LNCAP (cell line): ENCODE results near the gene SAE1.

Experiments
- TF ChIP-seq, protein P1 (sequence below): fragments of 450-650 bp; IDR thresholded peaks from 2 replicates; pipeline ENCODE4 v1.5.1; 2017; ENCODE audit warnings: mild to moderate bottlenecking

SAE1 gene

DNA sequence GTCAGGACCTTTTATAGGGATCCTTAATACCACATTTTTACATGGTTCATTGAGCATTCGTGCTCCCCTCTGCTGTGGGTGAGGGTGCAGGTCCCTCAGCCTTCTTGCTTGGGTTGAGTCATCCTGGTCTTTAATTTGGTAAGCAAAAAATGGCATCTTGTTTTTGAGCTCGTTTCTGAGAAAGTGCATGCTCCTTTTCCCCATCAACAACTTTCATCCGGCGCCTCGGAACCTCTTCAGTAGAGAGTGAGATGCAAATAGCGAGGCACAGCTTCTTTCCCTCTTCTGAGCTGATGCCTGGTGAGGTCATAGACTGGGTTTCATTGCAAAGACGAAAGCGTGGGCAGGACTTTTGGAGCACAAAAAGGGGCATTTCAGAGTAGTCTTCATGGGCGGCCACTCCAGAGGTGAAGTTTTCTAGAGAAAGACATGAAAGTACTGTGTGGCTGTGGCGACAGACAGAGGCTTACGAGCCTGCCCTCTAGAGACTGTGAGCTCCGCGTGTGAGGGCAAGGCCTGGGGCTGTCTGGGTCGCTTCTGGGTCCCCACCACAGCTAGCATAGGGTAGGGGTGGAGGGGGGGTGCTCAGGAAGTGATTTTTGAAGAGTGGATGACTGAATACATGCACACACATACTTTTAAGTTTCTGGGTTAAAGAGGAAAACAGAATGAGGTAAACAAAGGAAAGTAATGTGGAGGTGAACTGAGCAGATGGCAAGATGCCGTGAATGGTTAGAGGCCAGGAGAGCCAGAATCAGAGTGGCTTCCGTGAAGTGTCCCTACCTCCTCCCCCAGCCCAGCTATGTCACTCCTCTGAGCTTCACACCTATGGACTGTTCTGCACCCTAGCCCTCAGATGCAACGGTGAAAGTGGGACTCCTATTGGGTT lies 56.1 kb downstream of the SAE1 start:
- TF ChIP-seq, protein P1, sequence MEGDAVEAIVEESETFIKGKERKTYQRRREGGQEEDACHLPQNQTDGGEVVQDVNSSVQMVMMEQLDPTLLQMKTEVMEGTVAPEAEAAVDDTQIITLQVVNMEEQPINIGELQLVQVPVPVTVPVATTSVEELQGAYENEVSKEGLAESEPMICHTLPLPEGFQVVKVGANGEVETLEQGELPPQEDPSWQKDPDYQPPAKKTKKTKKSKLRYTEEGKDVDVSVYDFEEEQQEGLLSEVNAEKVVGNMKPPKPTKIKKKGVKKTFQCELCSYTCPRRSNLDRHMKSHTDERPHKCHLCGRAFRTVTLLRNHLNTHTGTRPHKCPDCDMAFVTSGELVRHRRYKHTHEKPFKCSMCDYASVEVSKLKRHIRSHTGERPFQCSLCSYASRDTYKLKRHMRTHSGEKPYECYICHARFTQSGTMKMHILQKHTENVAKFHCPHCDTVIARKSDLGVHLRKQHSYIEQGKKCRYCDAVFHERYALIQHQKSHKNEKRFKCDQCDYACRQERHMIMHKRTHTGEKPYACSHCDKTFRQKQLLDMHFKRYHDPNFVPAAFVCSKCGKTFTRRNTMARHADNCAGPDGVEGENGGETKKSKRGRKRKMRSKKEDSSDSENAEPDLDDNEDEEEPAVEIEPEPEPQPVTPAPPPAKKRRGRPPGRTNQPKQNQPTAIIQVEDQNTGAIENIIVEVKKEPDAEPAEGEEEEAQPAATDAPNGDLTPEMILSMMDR = no peak

DNA sequence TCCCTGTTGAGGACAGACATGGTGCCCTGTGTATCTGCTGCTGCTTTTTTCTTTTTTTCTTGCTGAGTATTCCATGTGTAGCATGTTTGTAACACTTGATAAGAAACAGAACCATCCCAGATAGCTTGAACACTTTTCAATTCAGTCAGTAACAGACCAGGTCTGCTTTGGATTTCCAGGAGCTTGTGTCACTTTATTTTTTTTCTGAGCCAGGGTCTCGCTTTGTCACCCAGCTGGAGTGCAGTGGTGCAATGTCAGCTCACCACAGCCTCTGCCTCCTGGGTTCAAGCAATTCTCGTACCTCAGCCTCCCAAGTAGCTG lies 56.7 kb downstream of the SAE1 start:
- TF ChIP-seq, protein P1 = no peak

DNA sequence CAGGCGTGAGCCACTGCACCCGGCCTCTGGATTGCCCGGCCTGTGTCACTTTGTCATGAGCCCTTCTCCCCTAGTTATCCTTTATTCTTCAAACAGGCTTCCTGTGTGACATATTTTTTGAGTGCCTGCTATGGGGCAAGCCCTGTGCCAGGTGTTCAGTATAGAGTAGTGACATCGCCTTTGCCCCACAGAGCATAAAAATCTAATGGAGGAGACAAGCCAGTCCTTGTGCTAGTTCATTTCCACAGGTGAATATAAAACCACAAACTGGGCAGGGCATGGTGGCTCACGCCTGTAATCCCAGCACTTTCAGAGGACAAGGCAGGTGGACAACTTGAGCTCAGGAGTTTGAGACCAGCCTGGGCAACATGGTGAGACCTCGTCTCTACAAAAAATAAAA lies 57.2 kb downstream of the SAE1 start:
- TF ChIP-seq, protein P1 = no peak

DNA sequence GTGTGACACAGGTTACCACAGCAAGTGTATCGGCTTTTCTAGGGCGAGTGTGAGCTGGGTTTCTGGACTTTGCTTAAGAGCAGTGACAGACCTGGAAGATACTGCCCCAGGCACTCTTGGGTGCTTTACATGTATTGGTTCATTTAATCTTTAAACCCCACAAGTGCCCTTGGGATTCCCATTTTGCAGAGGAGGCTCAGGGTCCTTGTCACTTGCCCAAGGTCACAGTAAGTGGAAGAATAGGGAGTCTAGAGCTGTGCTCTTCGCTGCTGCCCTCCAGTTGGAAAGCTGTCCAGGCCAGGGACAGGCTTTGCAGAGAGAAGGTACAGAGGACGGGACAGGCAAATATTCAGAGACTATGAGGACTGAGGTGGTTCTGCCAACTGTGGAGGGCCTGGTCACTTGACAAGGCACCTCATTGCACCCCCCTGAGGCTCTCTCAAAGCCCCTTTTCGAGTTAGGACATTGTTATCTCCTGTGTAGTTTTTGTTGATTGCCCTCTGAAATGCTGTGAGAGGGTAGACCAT lies 57.9 kb downstream of the SAE1 start:
- TF ChIP-seq, protein P1 = no peak

DNA sequence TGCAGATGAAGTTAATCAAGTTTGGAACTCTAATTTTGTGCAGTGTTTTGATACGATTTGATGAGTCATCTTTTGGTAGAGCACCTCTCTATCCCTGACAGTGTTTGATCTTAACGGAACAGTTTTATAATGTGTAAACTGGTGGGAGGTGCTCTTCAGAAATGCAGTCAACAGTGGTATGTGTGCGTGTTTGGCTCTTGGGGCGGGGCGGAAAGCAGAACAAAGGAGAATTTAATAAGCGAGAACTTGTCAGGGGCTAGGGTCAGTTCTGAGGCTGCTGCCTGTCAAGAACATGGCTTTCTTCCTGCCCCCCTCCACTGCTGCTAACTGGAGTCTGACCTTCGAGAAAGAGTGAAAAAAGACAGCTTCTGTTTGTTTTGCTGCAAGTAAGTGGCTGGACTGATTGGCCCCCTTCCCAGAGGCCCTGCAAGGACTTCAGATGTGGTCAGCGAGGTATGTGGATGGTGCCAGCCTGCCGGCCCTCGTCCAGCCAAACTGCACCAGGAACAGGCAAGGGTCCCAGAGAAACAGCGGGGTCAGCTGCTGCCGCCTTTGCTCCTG lies 59.6 kb downstream of the SAE1 start:
- TF ChIP-seq, protein P1 = no peak

DNA sequence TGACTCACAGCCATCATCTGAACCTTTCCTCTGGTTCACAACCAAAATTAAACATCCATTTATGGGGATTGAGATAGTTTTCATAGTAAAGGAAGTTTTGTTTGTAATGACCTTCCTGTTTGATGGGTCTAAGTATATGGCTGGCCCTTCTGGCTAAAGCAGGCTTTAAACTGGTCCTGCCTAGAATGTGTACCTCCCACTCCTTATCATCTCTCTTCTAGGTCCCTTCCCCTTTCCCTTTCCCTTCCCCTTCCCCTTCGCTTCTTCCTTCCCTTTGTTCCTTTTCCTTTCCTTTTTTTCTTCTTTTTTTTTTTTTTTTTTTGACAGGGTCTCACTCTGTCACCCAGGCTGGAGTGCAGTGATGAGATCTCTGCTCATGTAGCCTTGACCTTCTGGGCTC lies 64.8 kb downstream of the SAE1 start:
- TF ChIP-seq, protein P1 = no peak

DNA sequence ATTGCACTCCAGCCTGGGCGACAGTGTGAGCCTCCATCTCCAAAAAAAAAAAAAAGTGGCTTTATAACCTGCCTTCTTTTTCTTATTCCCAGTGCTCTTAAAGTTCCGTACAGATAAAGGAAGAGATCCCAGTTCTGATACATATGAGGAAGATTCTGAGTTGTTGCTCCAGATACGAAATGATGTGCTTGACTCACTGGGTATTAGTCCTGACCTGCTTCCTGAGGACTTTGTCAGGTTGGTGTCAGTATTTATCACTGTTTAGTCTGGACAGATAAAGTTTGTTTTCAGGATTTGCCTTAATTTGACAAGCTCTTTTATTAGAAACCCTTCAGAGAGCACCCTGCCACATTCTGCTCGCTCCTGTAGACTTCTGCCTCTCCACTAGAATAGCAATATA lies 66.5 kb downstream of the SAE1 start:
- TF ChIP-seq, protein P1 = no peak
